Tongue (tissue), 3 donors: Measurements from ENCODE around the gene PCLO. TPM values are rescaled to one million over a fixed set of nuclear protein-coding genes. Genes with fewer than 3 reads are reported as not detected.
"Not testable (repeated sequence)": the region's sequence is repeated elsewhere in the genome, so short reads cannot be mapped to it uniquely, and the experiment has no call there.

Source experiments
- DNase-seq: peaks from one replicate; pipeline ENCODE4 v3.0.0-alpha.2; 2015
- small RNA-seq: library from RNA; depleted of rRNA; stranded (forward); fragments of <200 nt; gene quantifications from one replicate; pipeline ENCODE3, GENCODE V24; 2014; ENCODE audit warnings: low replicate concordance
- total RNA-seq: library from RNA; depleted of rRNA; stranded (reverse); fragments of >200 nt; gene quantifications from one replicate; pipeline ENCODE4 v1.2.3, GENCODE V29; 2014

Gene PCLO
- total RNA-seq, 1 donor from 2014 or later, result 2.7 TPM

DNA sequence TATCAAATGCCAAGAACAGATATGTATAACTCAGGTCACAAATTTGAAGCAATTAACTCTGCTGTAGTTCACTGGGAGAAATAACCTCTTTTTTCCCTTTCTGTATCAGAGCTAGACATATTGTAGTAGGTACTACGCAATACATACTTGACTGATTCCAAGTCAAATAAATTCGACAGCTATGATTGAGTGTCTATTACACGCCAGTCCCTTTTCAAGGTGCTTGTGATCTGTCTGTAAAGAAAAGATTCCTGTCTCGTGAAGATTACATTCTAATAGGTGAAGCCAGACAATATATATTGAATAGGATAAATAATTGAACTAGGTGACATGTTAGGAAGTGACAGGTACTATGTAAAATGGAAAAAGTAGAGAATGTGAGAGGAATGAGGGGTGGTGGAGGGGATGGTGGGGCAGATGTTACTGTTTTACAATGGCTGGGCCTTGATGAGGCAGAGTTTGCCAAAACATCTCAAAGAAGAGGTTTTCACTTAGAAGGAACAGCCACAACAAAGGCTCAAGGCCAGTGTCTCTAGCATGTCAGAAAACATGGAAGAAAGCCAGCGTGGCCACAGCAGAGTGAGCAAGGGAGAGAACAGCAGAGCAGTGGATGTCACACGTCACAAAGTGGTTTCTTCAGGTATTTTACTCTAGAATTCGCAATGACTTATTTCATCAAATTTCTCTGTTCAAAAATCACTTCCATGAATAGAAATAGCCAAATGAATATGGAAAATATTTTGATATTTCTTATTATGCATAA lies 436.5 kb downstream of the PCLO start:
- peak; percentile 17 for DNase-seq

DNA sequence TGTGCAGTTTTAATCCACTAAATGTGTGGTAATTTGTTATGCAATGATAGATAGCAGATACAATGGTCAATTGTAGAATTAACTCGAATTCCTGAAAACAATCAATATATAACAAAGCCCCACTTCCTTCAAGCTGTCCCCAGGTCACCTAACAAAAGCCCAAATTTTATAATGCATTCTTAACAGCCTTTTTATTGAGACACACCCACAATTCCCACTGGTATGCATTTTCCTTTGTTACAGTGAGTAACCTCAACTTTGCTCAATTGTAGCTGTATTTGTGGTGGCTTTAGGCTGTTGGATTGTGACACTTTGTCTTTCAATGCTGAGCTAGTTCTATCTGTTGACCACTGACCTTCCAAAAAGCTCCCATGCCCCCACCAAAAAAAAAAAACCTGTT lies 439.3 kb downstream of the PCLO start:
- no peak for DNase-seq

DNA sequence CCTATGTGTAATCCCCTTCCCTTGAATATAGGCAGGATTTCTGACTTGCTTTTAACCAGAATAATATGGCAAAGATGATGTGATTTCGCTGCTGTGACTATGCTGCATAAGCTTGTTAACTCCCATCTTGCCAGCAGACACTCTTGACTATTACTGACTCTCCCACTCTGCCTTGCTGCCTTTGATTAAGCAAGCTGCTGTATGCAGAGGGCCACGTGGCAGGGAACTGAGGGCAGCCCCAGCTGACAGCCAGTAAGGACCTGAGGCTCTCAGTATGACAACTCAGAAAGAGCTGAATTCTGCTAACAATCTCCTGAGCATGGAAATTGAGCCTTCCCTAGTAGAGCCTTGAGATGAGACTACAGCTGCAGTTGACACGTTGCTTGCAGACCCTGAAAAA lies 439.7 kb downstream of the PCLO start:
- DNase-seq, result no peak

DNA sequence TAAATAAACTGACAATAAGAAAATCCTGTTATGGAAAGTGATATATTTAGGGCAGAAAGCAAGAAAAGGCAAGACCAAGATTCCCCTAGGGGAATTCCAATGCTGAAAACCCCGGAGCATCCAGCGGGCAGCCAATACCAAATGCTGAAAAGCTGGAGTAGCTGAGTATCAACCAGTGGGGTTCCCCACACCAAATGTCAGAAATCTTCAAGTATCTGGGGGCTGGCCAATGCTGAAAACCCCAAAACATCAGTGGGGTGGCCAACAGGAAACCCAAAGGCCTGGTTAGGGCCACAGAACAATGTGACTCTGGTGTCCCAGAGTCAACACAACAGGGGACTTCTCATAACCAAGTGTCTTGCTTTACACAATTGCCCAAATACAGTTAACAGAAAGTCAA lies 447.3 kb downstream of the PCLO start:
- no peak for DNase-seq

DNA sequence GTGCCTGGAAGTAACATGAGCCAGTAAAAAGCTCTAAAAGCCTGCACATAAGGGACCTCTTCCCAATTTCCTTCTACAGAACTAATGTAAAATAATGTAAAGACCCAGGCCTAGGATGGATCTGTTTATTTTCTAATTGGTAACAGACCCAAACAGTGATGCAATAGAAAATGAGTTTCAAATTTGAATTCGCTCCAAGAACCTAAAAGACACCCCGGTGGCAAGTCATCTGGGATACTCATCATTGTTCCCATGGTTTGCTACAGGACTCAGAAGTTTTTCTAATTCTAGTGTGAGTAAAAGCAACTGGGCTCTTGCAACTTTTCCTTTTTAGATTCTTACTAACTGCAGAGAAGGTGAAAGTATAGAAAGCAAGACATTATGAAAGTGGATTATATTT lies 447.8 kb downstream of the PCLO start:
- DNase-seq, result peak; percentile 47

DNA sequence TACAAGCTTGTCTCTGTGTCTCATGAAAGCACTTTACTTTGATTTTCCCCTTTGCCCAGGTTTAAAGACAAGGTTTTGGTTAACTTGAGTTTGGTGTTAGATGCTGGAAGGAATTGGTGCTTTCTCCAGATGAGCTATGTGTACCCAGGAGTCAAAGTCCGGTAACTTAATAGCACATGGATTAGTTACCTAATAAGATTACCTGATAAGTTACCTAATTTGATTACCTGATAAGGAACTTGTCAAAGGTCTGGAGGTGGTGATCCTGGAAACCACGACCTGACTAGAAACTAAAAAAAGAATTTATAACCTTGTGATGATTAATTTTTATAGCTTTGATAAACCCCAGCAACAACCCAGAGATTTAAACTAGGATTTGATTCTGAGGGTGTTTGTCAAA lies 449.2 kb downstream of the PCLO start:
- DNase-seq, result no peak

DNA sequence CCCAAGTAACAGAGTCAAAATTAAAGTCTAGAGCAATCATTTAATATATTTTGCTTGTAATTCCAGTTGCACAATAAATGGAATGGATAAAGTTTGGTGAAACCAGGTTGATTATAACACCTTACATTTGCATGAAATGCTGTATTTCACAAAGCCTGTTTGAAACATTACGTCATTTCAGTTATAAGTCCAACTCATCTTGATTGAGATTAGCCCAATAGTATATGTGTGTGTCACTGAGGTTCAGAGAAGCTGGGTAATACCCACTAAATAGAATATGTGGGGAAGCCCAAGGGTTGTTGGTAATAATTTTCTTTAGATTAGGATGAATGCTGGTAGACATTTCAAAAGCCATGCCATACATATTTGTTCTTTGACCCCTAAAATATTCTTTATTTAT lies 456.3 kb downstream of the PCLO start:
- not testable (repeated sequence) for DNase-seq

DNA sequence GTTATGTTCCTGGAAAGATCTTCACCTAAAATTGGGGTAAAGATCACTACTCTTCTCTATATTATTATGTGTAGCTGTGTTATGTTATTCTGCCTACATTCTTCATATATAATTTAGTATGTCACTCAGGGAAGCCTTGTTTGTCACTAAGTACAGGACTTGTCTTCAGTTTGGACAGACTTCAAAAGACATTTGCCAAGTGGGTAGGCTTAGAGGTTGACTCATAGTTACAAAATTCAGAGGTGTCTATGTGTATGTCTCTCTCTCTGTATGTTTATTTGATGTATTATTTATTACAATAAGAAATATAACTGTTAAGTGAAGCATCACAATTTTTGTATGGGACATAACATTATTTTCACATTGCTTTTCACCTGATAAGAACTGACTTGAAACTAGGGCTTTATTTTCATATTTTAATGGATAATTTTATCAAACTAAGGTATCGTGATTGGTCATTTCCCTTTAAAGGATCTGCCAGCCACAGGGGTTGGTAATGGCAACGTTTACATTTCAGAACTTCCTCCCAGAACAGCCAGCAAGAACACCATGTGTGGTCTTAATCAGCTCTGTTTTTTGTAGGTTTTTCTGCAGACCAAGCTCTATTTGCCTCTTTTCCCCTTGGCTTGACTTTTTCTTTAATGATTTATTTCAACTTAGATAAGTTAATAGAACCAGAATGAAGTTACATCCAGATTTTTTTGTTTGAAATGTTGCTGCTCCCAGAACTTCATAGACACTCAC lies 457.0 kb downstream of the PCLO start:
- DNase-seq, result no peak

DNA sequence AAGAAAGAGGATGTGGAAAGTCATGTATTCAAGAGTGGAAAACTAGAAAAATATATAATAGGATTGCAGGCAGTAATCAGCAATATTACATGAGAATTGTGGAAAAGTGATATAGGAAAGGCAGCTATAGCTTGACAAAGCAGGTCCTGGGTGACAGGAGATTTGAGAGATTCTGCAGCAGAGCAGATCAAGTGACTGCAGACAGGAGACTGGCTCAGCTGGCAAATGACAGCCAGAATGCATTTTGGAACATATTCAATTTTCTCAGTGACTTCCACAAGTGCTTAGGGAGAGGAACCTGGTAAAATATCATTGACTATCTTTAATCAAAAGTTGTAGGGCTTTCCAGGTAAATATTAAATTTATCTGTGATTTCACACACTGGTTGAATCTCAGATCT lies 458.6 kb downstream of the PCLO start:
- no peak for DNase-seq

Small RNA genes lying within 50 kb of the gene (small RNA-seq; reads per million reads assigned to genes)
- not detected for gene RNA5SP235
